Glutamatergic neuron (in vitro differentiated cells): ENCODE data around the gene RAB17. TPM values are rescaled to one million over a fixed set of nuclear protein-coding genes. Genes with fewer than 3 reads are reported as not detected.
A peak's percentile ranks its signal among the peaks of the same experiment; 100 is the strongest.

Experiments used
- DNase-seq: peaks from one replicate; pipeline ENCODE4 v3.0.0; 2022
- H3K27ac Mint-ChIP-seq: one replicate; pipeline ENCODE4 v1.8.0; 2020; ENCODE audit warnings: mild to moderate bottlenecking, mixed read lengths, inconsistent platforms; ENCODE audit not compliant: unreplicated experiment
- H3K27me3 Mint-ChIP-seq: one replicate; pipeline ENCODE4 v1.8.0; 2020; ENCODE audit warnings: mild to moderate bottlenecking, moderate library complexity, mixed read lengths, inconsistent platforms; ENCODE audit not compliant: unreplicated experiment
- H3K36me3 Mint-ChIP-seq: one replicate; pipeline ENCODE4 v1.8.0; 2020; ENCODE audit warnings: mild to moderate bottlenecking, mixed read lengths, inconsistent platforms; ENCODE audit not compliant: unreplicated experiment
- H3K4me1 Mint-ChIP-seq: one replicate; pipeline ENCODE4 v1.8.0; 2020; ENCODE audit warnings: mild to moderate bottlenecking, low read depth, mixed read lengths, inconsistent platforms; ENCODE audit not compliant: unreplicated experiment
- H3K4me3 Mint-ChIP-seq: one replicate; pipeline ENCODE4 v1.8.0; 2020; ENCODE audit warnings: mild to moderate bottlenecking, mixed read lengths, inconsistent platforms; ENCODE audit not compliant: unreplicated experiment
- H3K9me3 Mint-ChIP-seq: one replicate; pipeline ENCODE4 v1.8.0; 2020; ENCODE audit warnings: mild to moderate bottlenecking, moderate library complexity, mixed read lengths, inconsistent platforms; ENCODE audit not compliant: unreplicated experiment
- total RNA-seq: library from RNA; stranded (reverse); fragmentation: NEBNext Ultra II Directional; extraction: Animal tissue kit (Norgen Biotek cat#: 25700); gene quantifications from one replicate; pipeline ENCODE4 v1.2.1, GENCODE V29; 2021; ENCODE audit not compliant: unreplicated experiment
- TF ChIP-seq, protein P1 (sequence below): fragments of 200-600 bp; sonication (generic); IDR thresholded peaks from one replicate; pipeline ENCODE4 v1.5.0; 2021; ENCODE audit not compliant: partially characterized antibody, unreplicated experiment

Gene RAB17
- total RNA-seq, 1 donor from 2014 or later, result not detected

DNA sequence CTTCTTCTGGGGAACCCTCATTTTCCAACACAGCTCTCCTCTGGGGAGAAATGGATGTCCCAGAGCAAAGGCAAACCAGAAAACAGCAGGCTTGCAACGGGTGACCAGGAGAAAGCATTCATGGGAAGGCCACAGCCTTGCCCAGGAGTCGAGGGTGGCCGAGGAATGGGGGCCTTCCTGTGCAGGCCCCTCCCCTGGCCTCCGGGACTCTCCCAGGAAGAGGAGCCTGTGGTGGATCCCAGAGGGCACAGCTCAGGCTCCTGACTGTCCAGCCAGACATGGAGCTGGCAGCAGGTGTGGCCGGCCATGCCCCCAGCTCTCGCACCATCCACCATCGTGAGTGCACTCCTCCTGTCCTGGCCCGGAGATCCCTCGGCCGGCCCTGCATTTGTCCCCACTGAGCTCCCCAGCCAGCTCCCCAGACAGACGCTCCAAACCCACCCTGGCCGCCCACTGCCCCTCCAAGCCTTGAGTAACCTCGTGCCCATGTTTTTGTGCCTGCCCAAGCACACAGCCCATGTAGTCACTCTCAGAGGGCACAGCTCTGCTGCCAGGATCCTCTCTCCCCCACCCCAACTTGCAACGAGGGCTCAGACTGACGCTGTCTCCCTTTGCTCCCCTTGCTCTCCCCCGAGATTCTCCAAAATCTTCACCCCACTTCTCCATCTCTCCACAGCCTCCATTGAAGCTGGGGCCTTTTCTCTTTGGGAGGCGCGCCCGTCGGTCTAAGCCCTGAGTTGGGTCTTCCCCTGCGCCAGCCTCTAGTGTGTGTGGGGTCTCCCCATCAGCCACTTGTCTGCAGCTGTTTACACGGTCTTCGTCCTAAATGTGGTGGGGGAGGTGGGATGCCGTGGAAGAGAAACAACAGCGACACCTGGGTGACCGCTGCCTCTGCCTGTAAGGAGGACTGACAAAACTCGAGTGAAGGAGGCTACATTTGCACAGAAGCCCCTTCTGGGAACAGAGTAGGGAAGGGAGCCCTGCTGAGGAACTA is 14.4 kb downstream of the RAB17 start:
- H3K27me3 Mint-ChIP-seq, result peaks cover 8% of the 10 kb centered on the region
- H3K4me1 Mint-ChIP-seq, result no peaks in the 10 kb centered on the region
- H3K4me3 Mint-ChIP-seq, result no peak overlapping the region
- DNase-seq, result no peak
- H3K9me3 Mint-ChIP-seq, result no peaks in the 10 kb centered on the region
- H3K27ac Mint-ChIP-seq, result no peak overlapping the region
- TF ChIP-seq, protein P1, sequence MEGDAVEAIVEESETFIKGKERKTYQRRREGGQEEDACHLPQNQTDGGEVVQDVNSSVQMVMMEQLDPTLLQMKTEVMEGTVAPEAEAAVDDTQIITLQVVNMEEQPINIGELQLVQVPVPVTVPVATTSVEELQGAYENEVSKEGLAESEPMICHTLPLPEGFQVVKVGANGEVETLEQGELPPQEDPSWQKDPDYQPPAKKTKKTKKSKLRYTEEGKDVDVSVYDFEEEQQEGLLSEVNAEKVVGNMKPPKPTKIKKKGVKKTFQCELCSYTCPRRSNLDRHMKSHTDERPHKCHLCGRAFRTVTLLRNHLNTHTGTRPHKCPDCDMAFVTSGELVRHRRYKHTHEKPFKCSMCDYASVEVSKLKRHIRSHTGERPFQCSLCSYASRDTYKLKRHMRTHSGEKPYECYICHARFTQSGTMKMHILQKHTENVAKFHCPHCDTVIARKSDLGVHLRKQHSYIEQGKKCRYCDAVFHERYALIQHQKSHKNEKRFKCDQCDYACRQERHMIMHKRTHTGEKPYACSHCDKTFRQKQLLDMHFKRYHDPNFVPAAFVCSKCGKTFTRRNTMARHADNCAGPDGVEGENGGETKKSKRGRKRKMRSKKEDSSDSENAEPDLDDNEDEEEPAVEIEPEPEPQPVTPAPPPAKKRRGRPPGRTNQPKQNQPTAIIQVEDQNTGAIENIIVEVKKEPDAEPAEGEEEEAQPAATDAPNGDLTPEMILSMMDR, result no peak
- no peaks in the 10 kb centered on the region for H3K36me3 Mint-ChIP-seq

DNA sequence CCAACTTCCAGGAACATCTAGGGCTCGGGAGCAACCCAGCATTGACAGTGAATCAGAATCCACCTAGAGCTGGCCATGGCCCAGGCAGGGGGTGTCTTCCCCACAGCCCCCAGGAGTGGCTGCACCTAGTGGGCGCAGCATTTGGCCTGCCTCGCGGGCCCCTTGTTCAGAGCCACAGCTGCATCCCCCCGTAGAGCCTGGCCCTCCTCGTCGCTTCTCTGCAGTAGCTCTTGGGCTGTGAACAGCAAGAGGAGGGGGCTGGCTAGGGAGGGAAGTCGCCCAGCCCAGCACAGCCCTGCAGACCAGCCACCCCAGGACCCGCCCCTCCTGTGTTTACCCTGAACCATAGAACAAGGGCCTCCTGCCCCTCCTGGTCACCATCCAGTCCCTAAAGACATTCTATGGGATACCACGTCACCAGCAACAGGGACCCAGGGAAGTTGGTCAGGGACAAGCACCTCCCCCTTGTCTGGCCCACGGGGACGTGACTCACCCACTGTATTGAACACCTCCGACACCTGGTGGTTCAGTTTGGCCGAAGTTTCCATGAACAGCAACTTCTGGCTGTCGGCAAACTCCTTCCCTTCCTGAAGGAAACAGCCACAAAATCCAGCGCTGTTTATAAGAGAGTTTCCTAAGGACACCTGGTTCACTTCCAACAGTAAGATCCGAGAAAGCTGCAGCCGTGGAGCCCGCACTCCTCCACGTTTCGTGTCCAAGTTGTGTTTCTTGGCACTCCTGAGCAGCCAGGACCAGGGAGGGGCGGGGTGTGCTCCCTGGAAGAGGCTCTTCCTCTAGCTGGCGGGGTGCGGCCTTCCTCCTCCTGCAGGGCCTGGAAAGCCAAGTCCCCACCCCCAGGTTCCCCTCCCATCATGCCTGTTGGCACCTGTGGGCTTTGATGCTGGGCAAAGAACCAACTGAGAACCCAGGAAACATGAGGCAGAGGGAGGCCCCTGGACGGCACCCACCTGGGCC is 15.4 kb downstream of the RAB17 start:
- no peaks in the 10 kb centered on the region for H3K36me3 Mint-ChIP-seq
- H3K27me3 Mint-ChIP-seq, result peaks cover 8% of the 10 kb centered on the region
- no peaks in the 10 kb centered on the region for H3K9me3 Mint-ChIP-seq
- no peak for DNase-seq
- H3K27ac Mint-ChIP-seq, result no peak overlapping the region
- H3K4me1 Mint-ChIP-seq, result no peaks in the 10 kb centered on the region
- TF ChIP-seq, protein P1, result no peak
- no peak overlapping the region for H3K4me3 Mint-ChIP-seq

DNA sequence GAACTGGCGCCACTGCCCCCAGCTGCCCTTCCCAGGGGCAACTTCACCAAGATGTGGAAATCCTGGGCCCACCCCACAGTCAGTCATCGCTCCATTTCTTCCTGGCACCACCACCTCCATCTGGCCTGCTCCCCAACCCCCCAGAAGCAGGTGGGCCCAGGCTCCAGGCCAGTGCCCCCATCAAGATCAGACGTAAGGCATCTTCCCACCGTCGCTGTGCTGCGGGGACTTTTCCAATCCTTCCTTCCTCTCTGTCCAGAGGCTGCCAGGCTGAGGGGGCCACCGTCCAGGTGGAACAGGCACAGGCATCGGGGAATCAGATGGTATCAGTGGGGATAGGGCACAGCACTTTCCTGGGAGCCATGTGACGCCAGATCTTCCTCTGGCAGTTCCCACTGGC is 16.1 kb downstream of the RAB17 start:
- peaks cover 8% of the 10 kb centered on the region for H3K27me3 Mint-ChIP-seq
- no peaks in the 10 kb centered on the region for H3K4me1 Mint-ChIP-seq
- H3K9me3 Mint-ChIP-seq, result no peaks in the 10 kb centered on the region
- TF ChIP-seq, protein P1, result no peak
- no peak overlapping the region for H3K4me3 Mint-ChIP-seq
- no peak overlapping the region for H3K27ac Mint-ChIP-seq
- no peaks in the 10 kb centered on the region for H3K36me3 Mint-ChIP-seq
- no peak for DNase-seq

DNA sequence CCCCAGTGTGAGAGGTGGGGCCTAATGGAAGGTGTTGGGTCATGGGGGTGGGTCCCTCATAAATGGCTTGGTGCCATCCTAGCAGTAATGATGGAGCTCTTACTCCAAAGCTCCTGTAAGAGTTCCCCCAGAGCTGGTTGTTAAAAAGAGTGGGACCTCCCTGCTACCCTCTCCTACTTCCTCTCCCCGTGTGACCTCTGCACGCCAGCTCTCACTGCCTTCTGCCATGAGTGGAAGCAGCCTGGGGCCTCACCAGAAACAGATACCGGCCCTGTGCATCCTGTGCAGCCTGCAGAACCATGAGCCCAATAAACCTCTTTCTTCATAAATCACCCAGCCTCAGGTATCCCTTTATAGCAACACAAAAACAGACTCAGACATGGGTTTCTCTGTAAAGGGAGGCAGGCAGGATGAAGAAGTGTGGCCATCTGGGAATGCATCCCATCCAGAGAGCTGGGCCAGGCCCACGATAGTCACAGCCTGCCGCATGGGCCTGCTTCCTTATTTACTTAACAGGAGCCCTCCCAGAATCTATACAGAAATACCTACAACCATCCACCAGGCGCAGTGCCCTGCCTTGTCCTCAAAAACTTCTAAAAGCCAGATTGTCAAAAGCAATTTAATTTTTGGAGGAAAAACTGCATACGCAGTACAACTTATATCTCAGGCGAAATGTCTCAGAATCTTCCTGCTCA is 16.7 kb downstream of the RAB17 start:
- Mint-ChIP-seq H3K9me3 (no peaks in the 10 kb centered on the region), H3K27ac (no peak overlapping the region), H3K4me3 (peak overlapping the region; percentile 59), H3K36me3 (no peaks in the 10 kb centered on the region), H3K4me1 (no peaks in the 10 kb centered on the region), H3K27me3 (peaks cover 6% of the 10 kb centered on the region)
- TF ChIP-seq, protein P1, result no peak
- no peak for DNase-seq
